ENCODE measurements around the gene PLPPR1. TPM values are rescaled to one million over a fixed set of nuclear protein-coding genes. Genes with fewer than 3 reads are reported as not detected.

Gene PLPPR1
- total RNA-seq, 1 experiment from 2014 or later: 2.4 TPM

- Histone ChIP-seq H4K5ac (ENCODE audit: insufficient read length, low read depth, low read length) (no peak overlapping the region), H3K79me1 (ENCODE audit: insufficient read depth, low read depth, low read length, poor library complexity, severe bottlenecking) (no peaks in the 10 kb centered on the region), H2BK120ac (ENCODE audit: low read depth, low read length, poor library complexity, severe bottlenecking) (no peak overlapping the region), H3K27me3 (ENCODE audit: insufficient read depth, low read length) (no peaks in the 10 kb centered on the region), H3K27ac (ENCODE audit: insufficient read length, low read depth, low read length) (no peak overlapping the region), H4K91ac (ENCODE audit: insufficient read length, low read depth, low read length) (no peak overlapping the region), H3K4ac (ENCODE audit: low read depth, low read length) (no peak overlapping the region), H3K9me3 (ENCODE audit: control insufficient read depth, low read depth, low read length) (no peaks in the 10 kb centered on the region), H3K9ac (ENCODE audit: extremely low read depth, insufficient read length, low read length) (no peak overlapping the region), H2BK12ac (ENCODE audit: insufficient read length, low read depth, low read length) (no peak overlapping the region), H3K79me2 (ENCODE audit: insufficient read depth, low read length) (no peaks in the 10 kb centered on the region), H3T11ph (ENCODE audit: low read length) (no peak overlapping the region), H3K4me1 (ENCODE audit: insufficient read depth, low read length) (no peaks in the 10 kb centered on the region), H4K20me1 (ENCODE audit: control insufficient read depth, insufficient read depth, insufficient read length) (no peaks in the 10 kb centered on the region), H3K14ac (ENCODE audit: insufficient read depth, low read length) (no peak overlapping the region), H3K4me2 (ENCODE audit: insufficient read depth, insufficient read length, low read length) (no peak overlapping the region), H3K23me2 (ENCODE audit: insufficient read length, low read depth, low read length, poor library complexity, severe bottlenecking) (no peaks in the 10 kb centered on the region), H2BK20ac (ENCODE audit: low read depth, low read length, poor library complexity, severe bottlenecking) (no peak overlapping the region), H2AFZ (ENCODE audit: low read length) (no peak overlapping the region), H2AK5ac (ENCODE audit: insufficient read length, low read length) (no peak overlapping the region), H2BK15ac (ENCODE audit: low read depth, low read length) (no peak overlapping the region), H2BK5ac (ENCODE audit: insufficient read length, low read length) (no peak overlapping the region), H3K18ac (ENCODE audit: insufficient read length, low read depth, low read length) (no peak overlapping the region), H3K23ac (ENCODE audit: insufficient read length, low read depth, low read length) (no peak overlapping the region), H4K8ac (replicated peaks; ENCODE audit: insufficient read length, low read depth, low read length) (no peak overlapping the region), H3K56ac (ENCODE audit: insufficient read length, low read depth, low read length) (no peak overlapping the region)
- Mint-ChIP-seq H3K4me1 (peaks cover 0 to 3% of the 10 kb centered on the region in 2 experiments; a peak in 3 of 4 replicates), H3K4me3 (no peak overlapping the region), H3K9me3 (no peaks in the 10 kb centered on the region), H3K27me3 (ENCODE audit: low read depth) (no peaks in the 10 kb centered on the region), H3K27ac (no peak overlapping the region), H3K36me3 (ENCODE audit: insufficient read depth in 1 of 3, low read depth in 3 of 3) (no peaks in the 10 kb centered on the region)
- no peak for TF ChIP-seq CTCF (conservative IDR thresholded peaks at IDR 0.05)
- no peak for DNase-seq
- no CpG with 5 or more reads among the region's 5 CpGs for WGBS (ENCODE audit: extremely low coverage, insufficient read length, low lambda C conversion rate)
Observed at GRCh38 chr9:101366038-101366756, 337.7 kb downstream of the PLPPR1 start.
